HG03354 (cell line): ENCODE results near the gene PSD2.
A peak's percentile ranks its signal among the peaks of the same experiment; 100 is the strongest.

Experiments
- ATAC-seq: cut with Tn5 transposase; IDR thresholded peaks from one replicate; pipeline ENCODE4 v1.9.1; 2021; ENCODE audit warnings: mild to moderate bottlenecking; ENCODE audit not compliant: unreplicated experiment, poor library complexity, severe bottlenecking

PSD2 gene

DNA sequence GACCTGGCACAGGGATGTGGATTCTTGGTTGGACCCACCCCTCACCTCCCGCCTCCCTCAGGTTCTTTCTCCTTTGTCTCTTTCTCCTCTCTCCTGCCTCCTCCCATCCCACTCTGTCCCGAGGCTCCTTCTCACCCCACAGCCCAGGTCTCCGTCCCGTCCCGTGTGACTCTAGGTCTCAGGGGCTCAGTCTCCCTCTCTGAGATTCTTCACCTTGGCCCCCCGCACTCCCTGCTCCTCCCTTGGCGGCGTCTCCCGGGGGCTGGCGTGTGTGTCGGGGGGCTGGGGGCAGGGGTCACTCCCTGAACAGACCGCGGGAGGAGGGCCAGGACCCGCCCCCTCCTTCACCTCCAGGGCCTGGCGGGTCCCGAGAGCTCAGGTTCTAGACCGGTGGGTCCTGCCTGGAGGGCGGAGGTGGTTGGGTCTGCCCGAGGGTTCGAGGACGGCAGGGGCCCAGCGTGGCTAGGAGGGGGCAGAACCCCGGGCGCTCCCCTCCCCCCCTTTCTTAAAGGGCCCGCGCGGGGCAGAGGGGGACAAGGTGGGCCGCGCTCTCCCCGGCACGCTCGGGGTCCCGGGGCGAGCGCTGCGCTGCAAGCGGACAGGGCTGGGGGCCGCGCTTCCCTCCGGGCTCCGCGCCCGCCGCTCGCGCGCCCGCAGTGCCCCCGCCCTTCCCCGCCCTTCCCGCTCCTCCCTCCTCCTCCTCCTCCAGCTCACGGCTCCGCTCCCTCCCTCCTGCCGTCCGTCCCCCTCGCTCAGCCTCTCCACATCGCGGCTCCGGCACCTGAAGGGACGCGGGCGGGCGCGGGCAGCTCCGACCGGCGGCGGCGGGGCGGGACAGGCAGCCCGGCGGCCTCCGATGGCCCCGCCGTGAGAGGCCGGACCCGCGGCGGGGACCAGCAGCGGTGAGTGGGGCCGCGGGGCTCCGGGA lies at the start of gene PSD2:
TSS of gene PSD2 (plus strand) at position 735 of the 928 bp plus-strand sequence. CDS start 13,633 bp downstream, outside the sequence.
- ATAC-seq = no peak

DNA sequence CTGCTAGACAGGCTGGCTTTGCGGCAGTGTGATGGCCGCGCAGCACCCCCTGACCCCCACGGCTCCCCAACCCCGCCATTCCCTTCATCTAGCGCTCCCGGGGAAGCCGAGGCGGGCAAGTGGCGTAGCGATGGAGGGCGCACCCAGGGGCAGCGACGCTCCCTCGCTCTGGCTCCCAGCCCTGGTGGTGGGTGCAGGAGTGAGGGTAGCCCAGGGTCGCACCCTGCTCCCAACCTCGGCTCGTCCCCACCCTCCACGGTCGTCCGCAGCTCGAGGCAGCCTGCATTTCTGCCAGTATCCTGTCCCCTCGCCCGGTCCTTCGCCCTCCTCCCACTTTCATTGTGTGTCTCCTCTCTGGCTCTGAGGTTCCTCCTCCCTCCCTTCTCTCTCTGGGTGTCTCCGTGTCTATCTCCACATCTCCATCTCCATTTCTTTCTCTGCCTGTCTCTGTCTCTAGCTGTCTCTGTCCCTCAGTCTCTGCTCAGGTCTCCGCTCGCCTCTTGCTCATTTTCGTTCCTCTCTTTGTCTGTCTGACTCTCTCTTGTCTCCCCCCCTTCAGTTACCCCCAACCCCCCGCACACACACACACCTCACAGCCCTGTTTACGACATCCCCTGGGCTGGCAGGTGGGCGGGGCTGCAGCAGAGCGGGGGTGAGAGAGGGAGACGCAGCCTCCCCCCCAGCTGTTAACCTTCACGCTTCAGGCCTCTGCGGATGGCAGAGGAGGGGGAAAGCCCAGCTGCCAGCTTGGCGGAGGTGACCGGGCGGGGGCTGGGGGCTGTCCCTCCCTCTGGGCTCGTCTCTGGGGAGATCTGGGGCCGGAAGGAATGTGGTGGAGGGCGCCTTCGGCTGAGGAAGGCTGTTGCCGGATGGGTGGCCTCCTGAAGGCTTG lies 48.7 kb upstream of the PSD2 start:
- peak; percentile 42 for ATAC-seq

DNA sequence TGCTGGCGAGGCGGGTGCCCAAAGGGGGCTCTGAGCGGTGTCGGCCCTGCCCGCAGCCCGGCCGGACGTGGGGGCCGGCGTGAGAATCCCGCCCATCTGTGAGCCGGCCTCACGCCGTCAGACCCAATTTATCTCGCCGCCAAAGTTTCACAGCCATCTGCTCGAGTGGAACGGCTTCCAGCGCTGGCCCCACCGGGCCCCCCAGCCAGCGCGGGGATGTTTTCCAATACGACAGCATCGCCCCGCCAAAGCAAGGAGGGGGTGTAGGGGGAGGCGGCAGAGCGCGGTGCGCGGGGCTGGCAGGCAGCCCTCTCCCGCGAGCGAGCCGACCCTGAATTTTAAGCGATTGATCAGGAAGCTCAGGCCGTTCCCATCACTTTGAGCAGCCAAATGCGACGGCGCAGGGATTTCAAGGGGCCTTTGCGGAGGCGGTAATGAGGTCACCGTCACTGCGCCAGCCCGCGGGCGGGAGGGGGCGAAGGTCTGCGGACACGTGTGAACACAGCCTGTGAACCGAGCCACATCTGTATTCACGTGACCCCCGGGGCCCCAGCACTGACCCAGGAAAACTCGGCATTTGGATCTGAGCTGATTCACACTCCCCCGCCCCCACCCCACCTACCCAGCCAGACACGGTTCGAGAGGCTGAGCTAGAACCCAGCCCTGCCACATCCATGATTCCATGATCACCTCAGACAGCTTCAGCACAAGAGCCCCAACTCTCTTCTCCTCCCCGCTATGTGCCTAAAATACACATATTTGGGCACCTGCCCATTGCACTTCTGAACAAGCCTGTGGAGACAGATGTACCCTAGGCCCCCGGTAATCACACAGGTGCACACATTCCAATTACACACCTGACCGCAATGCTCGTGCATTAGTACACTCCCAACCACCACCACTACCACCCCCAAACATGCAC lies 47.8 kb upstream of the PSD2 start:
- peak; percentile 22 for ATAC-seq

GRCh38 chr5:139748505-139748826 lies 47.1 kb upstream of the PSD2 start:
- no peak for ATAC-seq

DNA sequence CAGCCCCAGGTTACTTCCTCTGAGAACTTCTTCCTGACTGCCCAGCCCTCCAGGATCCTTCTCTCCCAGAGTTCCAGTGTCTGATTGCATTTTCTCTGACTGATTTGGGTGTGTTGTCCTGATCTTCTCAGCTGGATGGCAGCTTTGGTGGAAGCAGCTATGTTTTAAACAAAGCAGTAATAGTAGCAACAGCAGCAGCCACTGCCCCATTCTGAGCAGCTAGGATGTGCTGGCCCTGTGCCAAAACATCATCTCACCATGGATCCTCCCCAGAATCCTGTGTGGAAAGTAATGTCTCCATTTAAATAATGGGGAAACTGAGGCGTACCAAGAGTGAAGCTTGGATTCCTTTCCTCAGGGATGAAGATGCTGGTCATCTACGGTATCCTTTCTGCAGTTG lies 46.4 kb upstream of the PSD2 start:
- ATAC-seq = no peak

DNA sequence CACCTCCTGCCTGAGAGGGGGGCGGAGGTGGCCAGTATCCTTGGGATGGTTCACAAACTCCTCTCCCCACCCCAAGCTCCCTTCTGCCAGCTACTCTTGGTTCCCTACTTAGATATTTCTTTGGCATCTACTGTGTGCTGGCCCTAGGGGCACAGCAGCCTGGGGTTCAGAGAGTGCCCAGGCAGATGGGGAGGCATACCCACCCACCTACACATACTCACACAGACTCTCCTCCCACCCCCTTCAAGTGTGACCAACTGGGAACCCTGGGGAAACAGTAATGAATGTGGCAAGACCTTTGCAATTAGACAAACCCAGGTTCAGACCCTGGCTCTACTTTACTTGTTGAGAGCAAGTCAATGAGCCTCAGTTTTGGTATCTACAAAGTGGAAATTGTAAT lies 44.4 kb upstream of the PSD2 start:
- no peak for ATAC-seq

- no peak for ATAC-seq
These were observed 42.8 kb upstream of the PSD2 start for GRCh38 chr5:139752506-139753473.

DNA sequence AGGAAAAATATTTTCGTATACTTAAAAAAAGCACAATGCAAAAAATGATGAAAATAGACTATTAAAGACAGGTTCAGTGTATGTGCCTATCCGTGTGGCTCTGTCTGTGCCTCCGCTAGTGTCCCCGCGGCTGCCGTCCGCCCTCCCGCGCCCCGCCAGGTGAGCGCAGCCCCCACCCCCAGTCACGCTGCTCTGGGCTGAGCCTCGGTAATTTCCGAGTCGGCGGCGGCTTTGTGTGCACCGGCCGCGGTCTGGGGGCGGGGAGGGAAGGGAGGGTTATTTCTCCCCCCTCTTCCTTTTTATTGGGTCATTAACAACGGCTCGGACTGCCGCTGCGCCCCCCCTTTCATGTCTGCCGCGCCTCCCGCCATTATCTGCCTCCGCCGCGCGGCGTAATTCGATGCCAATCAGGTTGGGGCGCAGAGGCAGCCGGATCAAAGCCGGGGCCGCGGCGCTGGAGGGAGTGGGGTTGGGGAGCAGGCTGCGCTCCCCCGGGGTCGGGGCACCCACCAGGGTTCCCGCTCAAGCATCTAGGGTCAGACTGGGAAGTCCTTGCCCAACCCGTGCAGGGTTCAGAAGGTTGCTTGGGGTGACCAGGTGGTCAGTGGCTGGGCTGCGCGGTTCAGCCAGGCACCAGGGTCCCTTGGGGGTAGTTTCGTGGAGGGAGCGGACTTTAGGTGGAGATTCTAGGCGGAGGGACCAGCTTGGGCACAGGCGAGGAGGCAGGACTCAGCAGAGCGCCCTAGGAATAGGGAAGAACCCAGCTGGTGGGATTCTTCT lies 39.5 kb upstream of the PSD2 start:
- peak; percentile 61 for ATAC-seq

DNA sequence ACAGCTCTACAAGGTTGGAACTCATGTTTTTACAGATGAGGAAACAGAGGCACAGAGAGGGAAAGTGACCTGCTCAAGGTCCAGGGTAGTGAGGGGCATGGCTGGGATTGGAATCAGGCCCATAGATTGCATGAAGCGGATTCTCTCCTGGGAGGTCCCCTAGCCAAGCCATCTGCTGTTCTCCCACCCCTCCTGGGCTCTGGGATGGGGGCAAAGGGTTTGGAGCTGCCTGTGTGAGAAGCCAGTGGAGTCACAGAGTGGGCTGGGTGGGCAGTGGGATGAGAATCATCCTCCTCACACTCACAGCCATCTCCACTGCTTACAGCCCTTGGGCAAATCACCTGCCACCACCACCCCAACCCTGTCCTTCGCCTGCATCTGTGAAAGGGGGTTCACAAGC lies 38.6 kb upstream of the PSD2 start:
- ATAC-seq = no peak

DNA sequence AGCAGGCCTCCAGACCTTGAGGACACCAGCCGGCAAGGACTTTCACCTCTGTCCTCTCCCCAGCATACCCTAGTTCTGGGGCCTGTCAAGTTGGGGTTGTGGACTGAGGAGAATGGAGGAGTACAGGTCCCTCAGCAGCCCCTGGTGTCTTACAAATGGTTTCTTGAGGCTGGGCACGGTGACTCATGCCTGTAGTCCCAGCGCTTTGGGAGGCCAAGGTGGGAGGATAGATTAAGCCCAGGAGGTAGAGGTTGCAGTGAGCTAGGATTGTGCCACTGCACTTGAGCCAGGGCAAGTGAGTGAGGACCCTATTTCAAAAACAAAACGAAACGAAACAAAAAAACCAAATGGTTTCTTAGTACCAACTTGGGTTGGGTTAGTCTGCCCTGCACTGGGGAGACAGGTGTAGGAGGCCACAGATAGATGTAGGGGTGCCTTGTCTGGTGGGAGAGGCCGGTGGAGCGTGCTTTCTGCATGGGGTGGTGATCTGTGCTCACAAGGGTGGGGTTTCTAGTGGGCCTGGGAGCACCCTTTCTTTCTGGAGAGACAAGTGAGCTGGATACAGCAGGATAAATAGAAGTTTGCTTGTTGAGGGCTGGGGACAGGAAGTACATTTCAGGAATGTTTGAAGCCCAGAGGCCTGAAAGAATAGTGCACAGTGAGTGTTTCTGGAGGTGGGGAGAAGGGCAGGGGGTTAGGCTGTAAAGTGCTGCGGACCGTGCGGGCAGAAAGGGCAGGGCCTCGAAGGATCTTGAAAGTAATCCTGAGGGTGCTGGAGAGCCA lies 37.7 kb upstream of the PSD2 start:
- no peak for ATAC-seq

DNA sequence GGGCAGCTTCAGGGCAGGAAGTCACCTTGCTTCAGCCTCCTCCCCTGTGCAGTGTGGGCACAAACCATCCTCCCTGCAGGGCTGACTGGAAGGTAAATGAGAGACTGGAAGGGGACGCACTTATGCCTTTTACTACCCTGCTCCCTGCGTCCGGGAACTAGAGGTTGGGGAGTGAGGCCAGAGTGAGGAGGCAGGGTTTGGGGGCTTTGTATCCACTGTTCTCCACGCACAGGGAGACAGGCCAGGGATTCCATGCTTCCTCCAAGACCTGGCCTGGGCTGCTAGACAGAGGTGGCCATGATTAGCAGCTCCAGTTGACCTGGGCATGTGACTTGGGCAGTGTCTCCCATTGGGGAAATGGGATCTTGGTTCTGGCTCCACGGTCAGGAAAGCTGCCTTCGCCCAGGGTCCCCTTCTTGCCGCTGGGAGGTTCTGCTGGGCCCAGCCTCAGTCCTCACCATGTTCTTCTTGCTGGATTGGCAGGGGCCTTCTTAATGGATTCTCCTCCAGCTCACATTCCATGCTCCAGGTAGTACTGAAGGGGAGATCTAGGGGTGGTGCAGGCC lies 37.0 kb upstream of the PSD2 start:
- ATAC-seq = no peak

- ATAC-seq = no peak
These were observed 36.3 kb upstream of the PSD2 start for GRCh38 chr5:139759219-139759721.

DNA sequence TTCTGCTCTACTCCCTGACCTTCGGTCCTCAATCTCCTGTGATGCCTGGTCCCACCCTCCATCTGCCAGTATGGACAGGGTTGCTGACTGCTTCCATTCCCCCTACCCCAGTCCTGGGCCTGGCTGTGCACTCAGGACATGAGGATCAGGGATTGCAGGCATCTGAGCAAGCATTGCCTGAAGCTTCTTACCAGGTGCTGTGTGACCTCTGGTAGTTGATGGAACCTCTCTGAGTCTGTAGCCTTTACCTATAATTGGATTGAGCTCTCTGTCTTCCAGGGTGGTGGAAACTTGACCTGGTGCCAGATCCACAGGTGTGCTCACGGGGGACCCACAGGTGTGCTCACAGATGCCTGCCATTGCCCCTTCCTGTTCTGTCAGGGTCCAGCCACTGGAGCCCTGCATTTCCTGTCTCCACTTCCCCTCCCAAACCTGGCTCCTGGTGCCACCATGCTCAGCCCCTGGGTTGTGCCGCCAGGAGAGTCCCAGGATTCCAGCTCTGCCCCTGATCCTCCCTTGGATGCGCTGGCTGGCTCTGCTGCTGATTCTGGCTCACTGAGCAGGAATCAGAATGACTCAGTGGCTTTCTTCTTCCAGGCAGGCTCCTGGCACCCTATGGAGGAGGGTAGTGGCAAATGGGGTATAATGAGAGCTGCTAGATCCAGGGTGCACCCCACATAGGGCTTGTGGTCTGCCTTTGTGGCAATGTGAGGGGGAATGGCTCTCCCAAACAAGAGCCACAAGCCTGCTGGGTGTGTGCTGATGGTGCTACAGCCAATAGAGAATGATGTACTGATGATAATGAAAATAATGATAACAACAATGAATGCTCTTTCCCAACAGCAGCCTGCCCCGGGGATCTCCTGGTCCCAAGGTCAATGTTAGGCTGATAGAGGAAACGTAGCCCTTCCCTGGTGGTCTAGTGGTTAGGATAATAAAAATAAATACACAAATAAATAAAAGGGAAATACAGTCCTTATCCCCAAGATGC lies 35.2 kb upstream of the PSD2 start:
- ATAC-seq = no peak

DNA sequence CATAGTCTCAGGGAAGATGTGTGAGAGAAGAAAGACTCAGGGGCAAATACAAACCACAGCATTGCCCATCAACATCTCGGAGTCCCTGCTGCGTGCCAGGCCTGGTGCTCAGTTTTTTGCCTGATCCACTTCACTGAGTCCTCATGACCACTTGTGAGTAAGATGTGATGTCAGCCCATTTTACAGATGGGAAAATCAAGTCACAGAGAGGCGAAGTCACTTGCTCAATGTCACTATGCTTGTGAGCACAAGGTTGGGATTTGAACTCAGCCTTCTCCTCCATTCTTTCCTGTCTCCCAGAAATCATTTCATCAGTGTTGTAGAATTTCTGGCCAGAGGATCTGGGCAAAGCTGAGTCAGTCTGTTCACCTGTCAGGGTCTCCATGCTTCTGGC lies 34.6 kb upstream of the PSD2 start:
- ATAC-seq = no peak

DNA sequence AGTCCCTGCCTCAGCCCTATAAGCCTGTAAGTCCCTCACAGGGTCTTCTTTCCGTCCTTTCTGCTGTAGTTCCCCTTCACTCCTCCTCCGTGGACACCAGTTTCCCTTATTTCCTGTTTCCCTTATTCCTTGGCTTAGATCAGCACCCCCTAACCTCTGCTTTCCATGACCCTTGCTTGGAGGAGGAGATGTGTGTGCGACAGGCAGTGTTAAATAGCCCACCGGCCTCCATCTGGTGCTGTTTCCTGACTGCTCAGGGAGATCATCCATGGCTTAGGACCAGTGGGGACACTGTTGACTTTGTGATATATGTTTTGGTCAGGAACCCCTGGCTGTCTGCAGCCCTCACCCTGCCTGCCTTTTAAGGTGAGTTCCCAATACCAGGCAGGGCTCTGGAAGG lies 34.1 kb upstream of the PSD2 start:
- no peak for ATAC-seq
